ENCODE measurements around the gene ERMAP. TPM values are rescaled to one million over a fixed set of nuclear protein-coding genes. Genes with fewer than 3 reads are reported as not detected.

Gene ERMAP
- total RNA-seq, 1 donor from 2014 or later, result 10.4 TPM

DNA sequence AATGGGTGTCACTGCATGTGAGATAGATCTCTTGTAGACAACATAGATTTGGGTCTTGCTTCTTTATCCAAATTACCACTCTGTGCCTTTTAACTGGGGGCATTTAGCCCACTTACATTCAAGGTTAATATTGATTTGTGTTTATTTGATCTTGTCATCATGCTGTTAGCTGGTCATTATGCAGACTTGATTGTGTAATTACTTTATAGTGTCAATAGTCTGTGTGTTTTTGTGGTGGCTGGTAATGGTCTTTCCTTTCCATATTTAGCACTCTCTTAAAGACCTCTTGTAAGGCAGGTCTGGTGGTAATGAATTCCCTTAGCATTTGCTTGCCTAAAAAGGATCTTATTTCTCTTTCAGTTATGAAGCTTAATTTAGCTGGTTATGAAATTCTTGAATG is 59.1 kb downstream of the ERMAP start:
- Mint-ChIP-seq H3K27me3 (peaks cover 3% of the 10 kb centered on the region), H3K27ac (no peak overlapping the region), H3K36me3 (ENCODE audit: insufficient read depth) (no peaks in the 10 kb centered on the region), H3K4me3 (ENCODE audit: low read depth) (no peak overlapping the region), H3K4me1 (ENCODE audit: low read depth) (peaks cover 11% of the 10 kb centered on the region), H3K9me3 (ENCODE audit: low read depth) (peaks cover 15% of the 10 kb centered on the region)
- no peak for DNase-seq (ENCODE audit: low spot score, unreplicated experiment)
- TF ChIP-seq, protein P1, sequence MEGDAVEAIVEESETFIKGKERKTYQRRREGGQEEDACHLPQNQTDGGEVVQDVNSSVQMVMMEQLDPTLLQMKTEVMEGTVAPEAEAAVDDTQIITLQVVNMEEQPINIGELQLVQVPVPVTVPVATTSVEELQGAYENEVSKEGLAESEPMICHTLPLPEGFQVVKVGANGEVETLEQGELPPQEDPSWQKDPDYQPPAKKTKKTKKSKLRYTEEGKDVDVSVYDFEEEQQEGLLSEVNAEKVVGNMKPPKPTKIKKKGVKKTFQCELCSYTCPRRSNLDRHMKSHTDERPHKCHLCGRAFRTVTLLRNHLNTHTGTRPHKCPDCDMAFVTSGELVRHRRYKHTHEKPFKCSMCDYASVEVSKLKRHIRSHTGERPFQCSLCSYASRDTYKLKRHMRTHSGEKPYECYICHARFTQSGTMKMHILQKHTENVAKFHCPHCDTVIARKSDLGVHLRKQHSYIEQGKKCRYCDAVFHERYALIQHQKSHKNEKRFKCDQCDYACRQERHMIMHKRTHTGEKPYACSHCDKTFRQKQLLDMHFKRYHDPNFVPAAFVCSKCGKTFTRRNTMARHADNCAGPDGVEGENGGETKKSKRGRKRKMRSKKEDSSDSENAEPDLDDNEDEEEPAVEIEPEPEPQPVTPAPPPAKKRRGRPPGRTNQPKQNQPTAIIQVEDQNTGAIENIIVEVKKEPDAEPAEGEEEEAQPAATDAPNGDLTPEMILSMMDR (IDR thresholded peaks at IDR 0.05; ENCODE audit: unreplicated experiment), result no peak

DNA sequence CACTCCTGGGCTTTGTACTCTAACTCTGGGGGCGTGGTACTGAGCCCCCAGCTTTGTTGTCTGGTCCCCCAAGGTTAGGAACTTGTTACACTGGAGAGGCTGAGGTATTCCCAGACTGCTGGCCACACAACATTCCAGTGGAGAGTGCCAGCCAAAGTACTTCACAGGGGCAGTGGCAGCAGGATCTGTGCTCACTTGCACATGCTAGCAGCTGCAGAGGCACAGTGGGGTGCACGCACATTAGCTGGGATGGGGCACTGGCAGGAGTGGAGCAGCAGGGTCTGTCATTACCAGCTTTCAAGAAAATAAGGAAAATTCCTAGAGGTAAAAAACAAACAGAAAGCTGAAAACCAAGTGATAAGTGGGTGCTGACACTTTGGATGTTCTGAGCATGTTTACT is 60.5 kb downstream of the ERMAP start:
- no peak for DNase-seq (ENCODE audit: low spot score, unreplicated experiment)
- peaks cover 11% of the 10 kb centered on the region for H3K4me1 Mint-ChIP-seq (ENCODE audit: low read depth)
- TF ChIP-seq, protein P1 (IDR thresholded peaks at IDR 0.05; ENCODE audit: unreplicated experiment), result no peak
- no peak overlapping the region for H3K4me3 Mint-ChIP-seq (ENCODE audit: low read depth)
- H3K27ac Mint-ChIP-seq, result no peak overlapping the region
- peaks cover 15% of the 10 kb centered on the region for H3K9me3 Mint-ChIP-seq (ENCODE audit: low read depth)
- no peaks in the 10 kb centered on the region for H3K27me3 Mint-ChIP-seq
- no peaks in the 10 kb centered on the region for H3K36me3 Mint-ChIP-seq (ENCODE audit: insufficient read depth)

DNA sequence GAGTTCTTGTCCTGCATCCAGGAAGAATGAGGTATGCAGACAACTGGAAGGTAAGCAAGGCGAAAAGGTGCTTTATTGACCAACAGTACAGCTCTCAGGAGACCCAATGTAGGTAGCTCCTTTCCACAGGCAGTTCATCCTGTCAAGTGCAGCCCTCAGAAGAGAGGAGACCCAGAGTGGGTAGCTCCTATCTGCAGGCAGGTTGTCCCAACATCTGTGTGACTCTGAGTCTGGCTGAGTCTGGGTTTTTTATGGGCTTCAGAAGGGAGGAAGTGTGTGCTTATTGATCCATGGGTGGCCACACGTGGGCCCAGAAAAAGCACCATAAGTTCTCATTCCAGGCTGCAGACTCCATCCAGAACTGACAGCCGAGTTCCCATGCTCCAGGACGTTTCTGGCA is 63.5 kb downstream of the ERMAP start:
- Mint-ChIP-seq H3K4me3 (ENCODE audit: low read depth) (no peak overlapping the region), H3K27ac (no peak overlapping the region), H3K9me3 (ENCODE audit: low read depth) (no peaks in the 10 kb centered on the region), H3K27me3 (no peaks in the 10 kb centered on the region), H3K36me3 (ENCODE audit: insufficient read depth) (no peaks in the 10 kb centered on the region), H3K4me1 (ENCODE audit: low read depth) (peaks cover 7% of the 10 kb centered on the region)
- TF ChIP-seq, protein P1 (IDR thresholded peaks at IDR 0.05; ENCODE audit: unreplicated experiment), result no peak
- DNase-seq (ENCODE audit: low spot score, unreplicated experiment), result no peak

DNA sequence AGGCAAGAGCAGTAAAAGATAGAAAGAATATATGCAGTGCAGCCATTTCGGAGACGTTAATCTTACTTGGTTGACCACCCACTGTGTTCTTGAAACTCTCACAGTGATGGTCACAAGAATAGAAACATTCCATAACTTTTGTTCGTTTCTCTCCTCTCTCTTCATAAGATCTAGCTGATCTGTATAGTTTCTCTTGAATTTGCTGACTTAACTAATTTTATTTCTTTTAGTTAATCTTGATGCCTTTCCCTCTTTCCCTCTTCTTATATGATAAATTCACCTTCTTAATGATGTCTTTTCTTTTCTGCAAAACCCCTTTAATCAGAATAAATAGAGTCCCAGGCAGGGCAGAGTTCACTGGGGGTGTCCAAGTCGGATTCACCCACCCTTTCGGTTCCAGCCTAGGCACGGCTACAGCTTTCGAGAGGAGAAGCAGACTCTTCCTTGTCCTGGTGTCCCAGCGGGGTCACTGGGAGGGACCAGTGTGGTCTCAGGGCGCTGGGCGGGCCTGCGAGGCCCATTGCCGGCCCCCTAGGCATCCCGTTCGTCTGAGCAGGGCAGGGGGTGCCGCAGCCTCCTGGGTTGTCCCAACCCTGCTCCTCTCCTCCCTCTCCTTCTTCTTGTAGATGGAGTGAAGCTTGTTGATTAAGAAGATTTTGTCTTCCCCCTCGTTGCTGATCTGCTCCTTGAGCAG is 69.3 kb downstream of the ERMAP start:
- Mint-ChIP-seq H3K4me3 (ENCODE audit: low read depth) (no peak overlapping the region), H3K27me3 (no peaks in the 10 kb centered on the region), H3K4me1 (ENCODE audit: low read depth) (no peaks in the 10 kb centered on the region), H3K9me3 (ENCODE audit: low read depth) (no peaks in the 10 kb centered on the region), H3K36me3 (ENCODE audit: insufficient read depth) (no peaks in the 10 kb centered on the region), H3K27ac (no peak overlapping the region)
- TF ChIP-seq, protein P1 (IDR thresholded peaks at IDR 0.05; ENCODE audit: unreplicated experiment), result no peak
- DNase-seq (ENCODE audit: low spot score, unreplicated experiment), result no peak

DNA sequence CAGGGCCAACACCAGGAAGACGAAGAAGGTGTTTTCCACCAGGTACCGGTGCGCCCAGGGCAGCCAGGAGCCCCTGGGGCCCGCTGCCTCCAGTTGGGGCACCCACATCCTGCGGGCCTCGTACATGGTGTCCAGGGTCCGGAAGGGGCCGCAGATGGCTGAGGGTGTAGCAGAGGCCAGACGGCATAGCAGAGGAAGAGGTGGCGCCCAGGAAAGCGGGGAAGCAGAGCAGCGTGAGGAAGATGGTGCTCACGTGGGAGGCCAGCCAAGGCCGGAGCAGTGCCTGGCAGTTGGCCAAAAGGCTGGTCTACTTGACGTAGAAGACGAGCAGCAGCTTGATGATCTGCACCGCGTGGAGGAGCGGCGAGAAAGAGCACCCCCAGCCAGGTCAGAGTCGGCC is 69.9 kb downstream of the ERMAP start:
- H3K36me3 Mint-ChIP-seq (ENCODE audit: insufficient read depth), result no peaks in the 10 kb centered on the region
- H3K27me3 Mint-ChIP-seq, result no peaks in the 10 kb centered on the region
- H3K4me3 Mint-ChIP-seq (ENCODE audit: low read depth), result no peak overlapping the region
- no peak overlapping the region for H3K27ac Mint-ChIP-seq
- no peak for DNase-seq (ENCODE audit: low spot score, unreplicated experiment)
- TF ChIP-seq, protein P1 (IDR thresholded peaks at IDR 0.05; ENCODE audit: unreplicated experiment), result no peak
- H3K4me1 Mint-ChIP-seq (ENCODE audit: low read depth), result no peaks in the 10 kb centered on the region
- H3K9me3 Mint-ChIP-seq (ENCODE audit: low read depth), result no peaks in the 10 kb centered on the region

All from progenitor cell of endocrine pancreas (in vitro differentiated cells).